Transverse colon (tissue), 4 donors: ENCODE measurements around the gene ENHO.

Source experiments
- CTCF ChIP-seq, 5 experiments: fragments of 200-600 bp in 3 of 5; fragments of 450-650 bp in 2 of 5; sonication (generic) in 3 of 5; IDR thresholded peaks; 1 replicate in 2 of 5; 2 replicates in 3 of 5; pipeline ENCODE4 v1.5.1; 2016 to 2017; ENCODE audit warnings: antibody characterized with exemption in 5 of 5, inconsistent platforms in 3 of 5, mild to moderate bottlenecking in 2 of 5, moderate library complexity in 1 of 5
- EP300 ChIP-seq: sonication (generic); formaldehyde crosslinking; IDR thresholded peaks from one replicate; pipeline ENCODE4 v1.6.1; 2017; ENCODE audit warnings: antibody characterized with exemption, low read depth
- POLR2A ChIP-seq: fragments of 450-650 bp; IDR thresholded peaks from one replicate; pipeline ENCODE4 v1.6.1; 2016; ENCODE audit warnings: antibody characterized with exemption, mild to moderate bottlenecking, moderate library complexity
- POLR2AphosphoS5 ChIP-seq, 3 donors: sonication (generic); formaldehyde crosslinking; IDR thresholded peaks; one replicate each; pipeline ENCODE4 v1.6.1; 2016; ENCODE audit warnings: antibody characterized with exemption in 3 of 3

GRCh38 chr9:34501372-34501771, 21.4 kb downstream of the ENHO start:
- no peak for TF ChIP-seq CTCF (IDR thresholded peaks at IDR 0.05)
- no peak for TF ChIP-seq POLR2AphosphoS5 (IDR thresholded peaks at IDR 0.05)
- no peak for TF ChIP-seq POLR2A
- no peak for TF ChIP-seq EP300
